ENCODE data around the gene ARID5B.

Gene ARID5B

DNA sequence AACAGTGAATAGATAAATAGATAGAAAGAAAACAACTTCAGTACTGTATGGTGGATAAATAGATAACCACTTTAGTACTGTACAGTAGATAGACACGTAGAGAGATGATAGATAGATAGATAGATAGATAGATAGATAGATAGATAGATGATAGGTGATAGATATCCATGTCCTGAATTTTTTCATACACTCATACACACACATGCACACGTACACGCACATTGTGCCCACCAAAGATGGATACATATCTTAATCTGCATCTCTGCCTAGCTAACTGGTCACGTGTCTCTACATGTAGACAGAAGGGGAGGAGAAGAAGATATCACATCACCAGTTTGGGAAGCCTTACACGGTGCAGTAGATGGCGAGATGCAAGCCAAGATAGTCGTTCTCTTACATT is 99.2 kb downstream of the ARID5B start:
- DNase-seq (ENCODE audit: insufficient read length, low spot score) (no peak), FAIRE-seq (no peak)
- no peak for TF ChIP-seq POU2F2 (IDR thresholded peaks at IDR 0.05; ENCODE audit: low read depth, low read length)
- no peak for TF ChIP-seq POLR2AphosphoS5 (IDR thresholded peaks at IDR 0.05; ENCODE audit: low read depth, low read length)
- no peak for TF ChIP-seq SPI1 (IDR thresholded peaks at IDR 0.05; ENCODE audit: low read depth, low read length)
- no peak for TF ChIP-seq POLR2A (IDR thresholded peaks at IDR 0.05; ENCODE audit: low read depth, low read length)
- no peak for TF ChIP-seq PAX5 (IDR thresholded peaks at IDR 0.05; ENCODE audit: insufficient read depth, low read length, severe bottlenecking)
- no peak for TF ChIP-seq TAF1 (IDR thresholded peaks at IDR 0.05; ENCODE audit: low read depth, low read length)

DNA sequence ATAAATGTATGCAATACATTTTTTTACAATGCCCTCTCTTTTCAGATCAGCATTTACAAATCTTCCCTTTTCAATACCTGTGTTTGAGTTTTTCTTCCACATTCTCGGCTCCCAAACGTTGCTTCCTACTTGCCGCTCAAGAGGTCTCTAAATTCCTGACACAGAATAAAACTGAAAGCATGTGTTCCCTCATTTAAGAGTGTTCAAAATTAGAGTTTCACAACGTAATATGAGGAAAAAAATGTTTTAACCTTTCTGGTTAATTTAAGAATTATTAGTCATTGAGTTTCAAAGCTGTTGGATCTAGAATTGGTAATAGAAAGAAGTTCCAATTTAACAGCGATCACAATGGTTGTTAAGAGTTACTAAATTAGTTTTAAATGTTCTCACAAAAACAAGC is 100.4 kb downstream of the ARID5B start:
- no peak for FAIRE-seq
- no peak for TF ChIP-seq POLR2AphosphoS5 (IDR thresholded peaks at IDR 0.05; ENCODE audit: low read depth, low read length)
- DNase-seq (ENCODE audit: insufficient read length, low spot score): no peak

DNA sequence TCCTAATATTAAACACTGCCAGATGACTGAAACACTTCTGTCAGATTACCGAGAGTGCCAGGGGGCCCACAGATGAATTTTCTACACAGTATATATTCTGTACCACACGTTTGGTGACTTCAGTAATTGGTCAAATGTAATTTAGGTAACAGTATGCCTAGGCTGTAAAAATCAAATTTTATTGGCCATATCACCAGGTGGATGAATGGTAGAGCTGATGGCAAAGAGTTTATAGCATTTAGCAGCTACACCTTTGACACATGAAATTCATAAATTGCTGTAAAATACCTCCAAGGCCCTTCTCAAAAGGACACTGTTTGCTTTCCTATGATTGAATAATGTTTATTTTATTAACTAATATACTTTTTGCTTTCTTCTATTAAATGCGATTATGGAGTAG is 101.3 kb downstream of the ARID5B start:
- no peak for TF ChIP-seq SPI1 (IDR thresholded peaks at IDR 0.05; ENCODE audit: low read depth, low read length)
- no peak for DNase-seq (ENCODE audit: insufficient read length, low spot score)
- no peak for FAIRE-seq

- DNase-seq (ENCODE audit: insufficient read length, low spot score) (no peak), FAIRE-seq (no peak)
- TF ChIP-seq POLR2AphosphoS5 (IDR thresholded peaks at IDR 0.05; ENCODE audit: low read depth, low read length) (no peak), SPI1 (IDR thresholded peaks at IDR 0.05; ENCODE audit: low read depth, low read length) (no peak), POU2F2 (IDR thresholded peaks at IDR 0.05; ENCODE audit: low read depth, low read length) (no peak), TAF1 (IDR thresholded peaks at IDR 0.05; ENCODE audit: low read depth, low read length) (no peak), POLR2A (IDR thresholded peaks at IDR 0.05; ENCODE audit: low read depth, low read length) (no peak), PAX5 (IDR thresholded peaks at IDR 0.05; ENCODE audit: insufficient read depth, low read length, severe bottlenecking) (no peak)
These were observed 102.5 kb downstream of the ARID5B start for GRCh38 chr10:62004042-62004441.

DNA sequence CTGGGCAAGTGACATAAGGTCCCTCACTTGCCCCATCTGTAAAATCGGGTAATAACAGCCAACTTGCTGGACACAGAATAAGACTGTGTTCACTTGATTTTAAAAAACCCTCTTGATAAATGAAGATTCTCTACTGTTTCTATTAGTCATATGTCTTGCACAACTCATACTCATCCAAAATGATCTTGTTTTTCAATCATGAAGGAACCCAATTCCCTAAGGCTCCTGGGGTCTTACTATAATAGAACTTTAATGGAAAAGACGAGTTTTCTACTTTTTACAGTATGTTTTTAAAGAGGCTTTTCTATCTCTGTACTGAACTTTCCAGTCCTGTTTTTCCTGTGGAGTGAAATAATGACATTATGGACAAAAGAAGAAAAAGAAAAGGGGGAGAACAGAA is 103.8 kb downstream of the ARID5B start:
- no peak for FAIRE-seq
- no peak for TF ChIP-seq POLR2A (IDR thresholded peaks at IDR 0.05; ENCODE audit: low read depth, low read length)
- no peak for TF ChIP-seq POLR2AphosphoS5 (IDR thresholded peaks at IDR 0.05; ENCODE audit: low read depth, low read length)
- TF ChIP-seq POU2F2 (IDR thresholded peaks at IDR 0.05; ENCODE audit: low read depth, low read length): no peak
- TF ChIP-seq PAX5 (IDR thresholded peaks at IDR 0.05; ENCODE audit: insufficient read depth, low read length, severe bottlenecking): no peak
- no peak for TF ChIP-seq SPI1 (IDR thresholded peaks at IDR 0.05; ENCODE audit: low read depth, low read length)
- TF ChIP-seq TAF1 (IDR thresholded peaks at IDR 0.05; ENCODE audit: low read depth, low read length): no peak
- DNase-seq (ENCODE audit: insufficient read length, low spot score): no peak

- no peak for TF ChIP-seq POLR2AphosphoS5 (IDR thresholded peaks at IDR 0.05; ENCODE audit: low read depth, low read length)
- DNase-seq (ENCODE audit: insufficient read length, low spot score) (no peak), FAIRE-seq (no peak)
These were observed 104.2 kb downstream of the ARID5B start for GRCh38 chr10:62005687-62006086.

DNA sequence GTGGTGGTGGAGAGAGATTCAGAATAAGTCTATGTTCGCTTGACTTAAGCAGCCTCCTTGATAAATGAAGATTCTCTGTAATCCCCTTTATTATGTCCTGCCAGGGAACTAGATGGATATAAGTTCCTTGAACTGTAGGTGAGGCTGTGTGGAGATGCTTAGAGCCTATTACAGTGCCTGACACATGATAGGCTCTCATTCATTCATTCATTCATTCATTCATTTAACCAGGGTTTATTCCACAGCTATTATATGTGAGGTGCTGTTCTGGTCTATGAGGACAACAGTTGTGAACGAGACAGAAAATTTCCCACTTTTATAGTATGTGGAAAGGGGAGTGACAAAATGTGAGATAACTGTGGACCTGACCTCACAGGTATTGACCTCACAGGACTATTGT is 105.6 kb downstream of the ARID5B start:
- FAIRE-seq: no peak
- no peak for DNase-seq (ENCODE audit: insufficient read length, low spot score)
- TF ChIP-seq SPI1 (IDR thresholded peaks at IDR 0.05; ENCODE audit: low read depth, low read length): no peak
- no peak for TF ChIP-seq POLR2A (IDR thresholded peaks at IDR 0.05; ENCODE audit: low read depth, low read length)
- no peak for TF ChIP-seq POLR2AphosphoS5 (IDR thresholded peaks at IDR 0.05; ENCODE audit: low read depth, low read length)
- TF ChIP-seq POU2F2 (IDR thresholded peaks at IDR 0.05; ENCODE audit: low read depth, low read length): no peak
- no peak for TF ChIP-seq TAF1 (IDR thresholded peaks at IDR 0.05; ENCODE audit: low read depth, low read length)
- TF ChIP-seq PAX5 (IDR thresholded peaks at IDR 0.05; ENCODE audit: insufficient read depth, low read length, severe bottlenecking): no peak

DNA sequence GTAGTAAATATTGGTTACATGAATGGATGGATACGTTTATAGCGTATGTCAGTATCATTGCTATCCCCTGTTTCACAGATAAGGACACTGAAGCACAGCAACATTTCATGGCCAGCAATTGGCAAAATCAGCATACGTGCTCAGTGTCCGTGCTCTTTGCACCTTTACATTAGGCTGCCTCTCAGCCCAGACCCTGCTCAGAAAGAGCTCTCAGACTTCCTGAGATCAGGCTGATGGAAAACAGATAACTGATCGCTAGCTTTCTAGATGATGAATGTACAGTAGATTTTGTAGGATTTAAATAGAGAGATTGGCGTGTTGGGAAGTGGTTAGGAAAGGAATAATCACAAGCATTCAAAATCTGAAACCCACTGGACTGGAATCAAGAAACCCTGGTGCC is 106.7 kb downstream of the ARID5B start:
- DNase-seq (ENCODE audit: insufficient read length, low spot score): no peak
- TF ChIP-seq POLR2AphosphoS5 (IDR thresholded peaks at IDR 0.05; ENCODE audit: low read depth, low read length): no peak
- no peak for TF ChIP-seq POLR2A (IDR thresholded peaks at IDR 0.05; ENCODE audit: low read depth, low read length)
- FAIRE-seq: no peak

DNA sequence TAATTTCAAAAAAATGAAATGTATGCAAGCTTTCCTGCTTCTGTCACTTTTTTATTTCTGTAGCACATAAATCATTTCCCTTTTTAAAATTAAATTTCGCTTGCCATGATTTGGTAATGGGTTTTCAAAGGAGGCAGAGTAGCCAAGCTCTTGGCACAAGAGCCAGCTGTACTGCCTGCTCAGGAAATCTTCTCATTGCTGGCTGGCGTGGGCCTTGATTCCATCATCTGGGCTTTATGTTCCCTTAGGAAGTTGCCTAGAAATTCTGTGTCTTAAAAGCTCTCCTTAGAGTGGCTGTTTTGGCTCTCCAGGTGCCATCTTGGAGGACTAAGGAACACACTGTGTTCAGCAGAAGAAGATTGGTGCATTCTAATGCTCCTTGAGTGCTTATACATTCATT is 107.4 kb downstream of the ARID5B start:
- DNase-seq (ENCODE audit: insufficient read length, low spot score): no peak
- TF ChIP-seq PAX5 (IDR thresholded peaks at IDR 0.05; ENCODE audit: insufficient read depth, low read length, severe bottlenecking): no peak
- TF ChIP-seq POLR2AphosphoS5 (IDR thresholded peaks at IDR 0.05; ENCODE audit: low read depth, low read length): no peak
- TF ChIP-seq POU2F2 (IDR thresholded peaks at IDR 0.05; ENCODE audit: low read depth, low read length): no peak
- TF ChIP-seq POLR2A (IDR thresholded peaks at IDR 0.05; ENCODE audit: low read depth, low read length): no peak
- TF ChIP-seq TAF1 (IDR thresholded peaks at IDR 0.05; ENCODE audit: low read depth, low read length): no peak
- no peak for TF ChIP-seq SPI1 (IDR thresholded peaks at IDR 0.05; ENCODE audit: low read depth, low read length)
- no peak for FAIRE-seq

GRCh38 chr10:62010366-62010765 is 108.9 kb downstream of the ARID5B start:
- TF ChIP-seq POLR2AphosphoS5 (IDR thresholded peaks at IDR 0.05; ENCODE audit: low read depth, low read length) (no peak), PAX5 (IDR thresholded peaks at IDR 0.05; ENCODE audit: insufficient read depth, low read length, severe bottlenecking) (no peak), POU2F2 (IDR thresholded peaks at IDR 0.05; ENCODE audit: low read depth, low read length) (no peak)
- FAIRE-seq: no peak
- DNase-seq (ENCODE audit: insufficient read length, low spot score): no peak

DNA sequence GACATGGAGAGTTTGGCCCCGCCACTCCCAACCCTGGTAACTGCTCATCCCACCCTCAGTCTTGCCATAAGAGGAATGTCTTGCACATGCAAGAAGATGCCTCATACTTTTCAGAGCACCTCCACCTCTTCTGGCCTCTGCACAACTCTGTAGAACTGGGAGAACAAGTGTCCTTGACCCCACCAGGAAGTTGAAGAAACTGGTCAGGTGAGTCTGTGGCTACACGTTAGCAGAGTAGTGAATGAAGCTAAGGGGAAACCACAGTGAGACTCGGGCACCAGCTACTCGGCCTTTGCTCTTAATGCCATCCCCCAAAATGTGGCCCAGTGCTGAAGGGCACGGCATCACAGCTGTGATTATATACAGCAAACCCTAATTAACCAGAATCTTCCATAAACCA is 110.1 kb downstream of the ARID5B start:
- DNase-seq (ENCODE audit: insufficient read length, low spot score) (no peak), FAIRE-seq (peak; percentile 20)
- TF ChIP-seq PAX5 (IDR thresholded peaks at IDR 0.05; ENCODE audit: insufficient read depth, low read length, severe bottlenecking) (no peak), TAF1 (IDR thresholded peaks at IDR 0.05; ENCODE audit: low read depth, low read length) (no peak), POLR2A (IDR thresholded peaks at IDR 0.05; ENCODE audit: low read depth, low read length) (no peak), SPI1 (IDR thresholded peaks at IDR 0.05; ENCODE audit: low read depth, low read length) (no peak), POLR2AphosphoS5 (IDR thresholded peaks at IDR 0.05; ENCODE audit: low read depth, low read length) (no peak), POU2F2 (IDR thresholded peaks at IDR 0.05; ENCODE audit: low read depth, low read length) (no peak)

Measured in GM12891 (cell line).